Measurements from ENCODE around the gene ELF2.

- no peak for TF ChIP-seq FOS (IDR thresholded peaks at IDR 0.05; ENCODE audit: borderline replicate concordance, insufficient read depth, low read length)
- no peak for TF ChIP-seq POLR2AphosphoS5 (IDR thresholded peaks at IDR 0.05; ENCODE audit: insufficient read depth, low read depth, low read length)
These were observed 22.0 kb downstream of the ELF2 start for GRCh38 chr4:139154952-139155557.
